K562 (cell line): ENCODE data around the gene JAG2.

Source experiments
- EP300 ChIP-seq: IDR thresholded peaks from 2 replicates; pipeline ENCODE4 v1.6.1; 2012; ENCODE audit warnings: low read length, improper control_type of control experiment
- EZH2 ChIP-seq: IDR thresholded peaks from 2 replicates; pipeline ENCODE4 v1.6.1; 2012; ENCODE audit warnings: low read depth, mild to moderate bottlenecking, inconsistent platforms, low read length, borderline replicate concordance
- MEF2D ChIP-seq: conservative IDR thresholded peaks from 2 replicates; pipeline ENCODE4 v1.6.1; 2016; ENCODE audit warnings: low read depth, missing genetic modification characterization, missing compliant biosample characterization
- MXI1 ChIP-seq: IDR thresholded peaks from 2 replicates; pipeline ENCODE4 v1.6.1; 2011; ENCODE audit warnings: low read depth, mild to moderate bottlenecking, improper control_type of control experiment, low read length
- POLR2A ChIP-seq: fragments of 450-650 bp; conservative IDR thresholded peaks from 2 replicates; pipeline ENCODE4 v1.6.1; 2016
- PYGO2 ChIP-seq: fragments of 450-650 bp; IDR thresholded peaks from 2 replicates; pipeline ENCODE4 v1.6.1; 2016; ENCODE audit warnings: mild to moderate bottlenecking, missing genetic modification characterization, moderate library complexity, missing compliant biosample characterization
- TAF1 ChIP-seq: IDR thresholded peaks from 2 replicates; pipeline ENCODE4 v1.6.1; 2011; ENCODE audit warnings: mild to moderate bottlenecking, low read length, moderate library complexity; ENCODE audit not compliant: insufficient read depth, control insufficient read depth, severe bottlenecking; ENCODE audit errors: extremely low read depth
- TARDBP ChIP-seq: fragments of 450-650 bp; IDR thresholded peaks from 2 replicates; pipeline ENCODE4 v1.6.1; 2016
- THRA ChIP-seq: fragments of 450-650 bp; IDR thresholded peaks from 2 replicates; pipeline ENCODE4 v1.6.1; 2017; ENCODE audit warnings: mild to moderate bottlenecking, moderate library complexity
- TRIM24 ChIP-seq, 2 experiments: fragments of 450-650 bp; IDR thresholded peaks; 2 replicates each; pipeline ENCODE4 v1.6.1; 2016
- ZNF830 ChIP-seq: fragments of 250-450 bp; sonication (Bioruptor Pico); IDR thresholded peaks from 2 replicates; pipeline ENCODE4 v1.5.0; 2021; ENCODE audit warnings: mild to moderate bottlenecking

- TF ChIP-seq MEF2D (tag) (no peak), POLR2A (no peak), TAF1 (no peak), THRA (no peak), TRIM24 (IDR thresholded peaks at IDR 0.05) (no peak), MXI1 (no peak), ZNF830 (no peak), PYGO2 (tag) (no peak), EZH2 (no peak), TARDBP (no peak), EP300 (no peak)
These were observed 18.5 kb upstream of the JAG2 start for GRCh38 chr14:105187116-105187515.
